ENCODE measurements around the gene LCN15.

LCN15 gene

DNA sequence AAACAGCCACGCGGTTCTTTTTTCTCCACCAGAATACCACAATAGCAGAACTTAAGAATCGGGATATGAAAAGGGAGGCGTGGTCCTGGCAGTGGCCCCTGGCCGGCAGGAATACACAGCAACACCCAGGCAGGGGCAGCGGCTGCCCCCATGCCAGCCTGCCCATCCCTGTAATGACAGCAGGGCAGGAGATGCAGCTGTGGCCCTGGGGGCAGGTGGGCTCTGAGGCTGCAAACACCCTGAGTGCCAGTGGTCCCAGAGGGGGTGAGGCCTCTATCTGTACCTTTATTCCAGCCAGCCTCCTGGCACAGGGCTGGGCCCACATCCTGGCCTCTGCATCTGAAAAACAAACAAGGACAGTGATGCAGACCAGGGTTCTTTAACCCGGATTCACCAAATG lies 39.5 kb downstream of the LCN15 start:
- no peak for DNase-seq (ENCODE audit: low spot score)
- TF ChIP-seq, protein P1, sequence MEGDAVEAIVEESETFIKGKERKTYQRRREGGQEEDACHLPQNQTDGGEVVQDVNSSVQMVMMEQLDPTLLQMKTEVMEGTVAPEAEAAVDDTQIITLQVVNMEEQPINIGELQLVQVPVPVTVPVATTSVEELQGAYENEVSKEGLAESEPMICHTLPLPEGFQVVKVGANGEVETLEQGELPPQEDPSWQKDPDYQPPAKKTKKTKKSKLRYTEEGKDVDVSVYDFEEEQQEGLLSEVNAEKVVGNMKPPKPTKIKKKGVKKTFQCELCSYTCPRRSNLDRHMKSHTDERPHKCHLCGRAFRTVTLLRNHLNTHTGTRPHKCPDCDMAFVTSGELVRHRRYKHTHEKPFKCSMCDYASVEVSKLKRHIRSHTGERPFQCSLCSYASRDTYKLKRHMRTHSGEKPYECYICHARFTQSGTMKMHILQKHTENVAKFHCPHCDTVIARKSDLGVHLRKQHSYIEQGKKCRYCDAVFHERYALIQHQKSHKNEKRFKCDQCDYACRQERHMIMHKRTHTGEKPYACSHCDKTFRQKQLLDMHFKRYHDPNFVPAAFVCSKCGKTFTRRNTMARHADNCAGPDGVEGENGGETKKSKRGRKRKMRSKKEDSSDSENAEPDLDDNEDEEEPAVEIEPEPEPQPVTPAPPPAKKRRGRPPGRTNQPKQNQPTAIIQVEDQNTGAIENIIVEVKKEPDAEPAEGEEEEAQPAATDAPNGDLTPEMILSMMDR (IDR thresholded peaks at IDR 0.05; ENCODE audit: extremely low read depth, missing control alignments), result no peak

DNA sequence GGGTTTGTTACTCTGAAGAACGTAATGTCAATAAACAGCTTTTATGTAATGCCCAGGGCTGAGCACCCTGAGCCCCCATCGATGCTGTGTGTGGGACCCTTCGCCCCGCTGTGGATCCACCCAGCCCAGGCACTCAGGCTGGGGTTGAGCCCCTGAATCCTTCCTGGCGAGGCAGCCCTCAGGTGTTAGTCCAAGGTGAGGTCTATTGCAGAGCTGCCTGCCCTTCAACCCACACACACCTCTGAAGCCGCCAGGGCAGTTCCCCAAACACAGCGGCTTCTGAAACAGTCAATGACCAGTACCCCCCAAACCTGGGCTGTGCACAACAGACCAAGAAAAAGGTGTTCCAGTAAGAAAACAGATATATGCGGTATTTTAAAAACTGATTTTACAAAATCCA lies 40.3 kb downstream of the LCN15 start:
- no peak for DNase-seq (ENCODE audit: low spot score)
- TF ChIP-seq, protein P1 (IDR thresholded peaks at IDR 0.05; ENCODE audit: extremely low read depth, missing control alignments), result no peak

DNA sequence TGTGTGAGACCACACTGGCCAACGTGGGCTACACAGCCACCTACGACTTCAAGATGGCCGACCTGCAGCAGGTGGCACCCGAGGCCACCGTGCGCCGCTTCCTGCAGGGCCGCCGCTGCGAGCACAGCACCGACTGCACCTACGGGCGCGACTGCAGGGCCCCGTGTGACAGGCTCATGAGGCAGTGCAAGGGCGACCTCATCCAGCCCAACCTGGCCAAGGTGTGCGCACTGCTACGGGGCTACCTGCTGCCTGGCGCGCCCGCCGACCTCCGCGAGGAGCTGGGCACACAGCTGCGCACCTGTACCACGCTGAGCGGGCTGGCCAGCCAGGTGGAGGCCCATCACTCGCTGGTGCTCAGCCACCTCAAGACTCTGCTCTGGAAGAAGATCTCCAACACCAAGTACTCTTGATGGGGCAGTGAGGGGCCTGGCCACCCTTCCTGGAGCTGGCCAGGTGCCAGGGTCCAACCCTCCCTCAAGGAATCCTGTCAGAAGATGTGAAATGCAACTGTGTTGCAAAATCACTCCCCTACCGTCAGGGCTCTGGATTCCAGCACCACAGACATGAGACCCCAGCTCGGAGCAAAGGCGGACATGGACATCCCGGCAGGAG lies 40.8 kb downstream of the LCN15 start:
- TF ChIP-seq, protein P1 (IDR thresholded peaks at IDR 0.05; ENCODE audit: extremely low read depth, missing control alignments), result no peak

DNA sequence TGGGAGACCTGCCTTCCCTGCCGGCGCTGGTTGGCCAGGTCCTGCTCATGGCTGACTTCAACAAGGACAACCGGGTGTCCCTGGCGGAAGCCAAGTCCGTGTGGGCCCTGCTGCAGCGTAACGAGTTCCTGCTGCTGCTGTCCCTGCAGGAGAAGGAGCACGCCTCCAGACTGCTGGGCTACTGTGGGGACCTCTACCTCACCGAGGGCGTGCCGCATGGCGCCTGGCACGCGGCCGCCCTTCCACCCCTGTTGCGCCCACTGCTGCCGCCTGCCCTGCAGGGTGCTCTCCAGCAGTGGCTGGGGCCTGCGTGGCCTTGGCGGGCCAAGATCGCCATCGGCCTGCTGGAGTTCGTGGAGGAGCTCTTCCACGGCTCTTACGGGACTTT lies 41.4 kb downstream of the LCN15 start:
- no peak for DNase-seq (ENCODE audit: low spot score)
- TF ChIP-seq, protein P1 (IDR thresholded peaks at IDR 0.05; ENCODE audit: extremely low read depth, missing control alignments), result no peak

More for the DNA sequence above, 40.8 kb downstream of the LCN15 start:
- DNase-seq (ENCODE audit: low spot score), result no peak

DNA sequence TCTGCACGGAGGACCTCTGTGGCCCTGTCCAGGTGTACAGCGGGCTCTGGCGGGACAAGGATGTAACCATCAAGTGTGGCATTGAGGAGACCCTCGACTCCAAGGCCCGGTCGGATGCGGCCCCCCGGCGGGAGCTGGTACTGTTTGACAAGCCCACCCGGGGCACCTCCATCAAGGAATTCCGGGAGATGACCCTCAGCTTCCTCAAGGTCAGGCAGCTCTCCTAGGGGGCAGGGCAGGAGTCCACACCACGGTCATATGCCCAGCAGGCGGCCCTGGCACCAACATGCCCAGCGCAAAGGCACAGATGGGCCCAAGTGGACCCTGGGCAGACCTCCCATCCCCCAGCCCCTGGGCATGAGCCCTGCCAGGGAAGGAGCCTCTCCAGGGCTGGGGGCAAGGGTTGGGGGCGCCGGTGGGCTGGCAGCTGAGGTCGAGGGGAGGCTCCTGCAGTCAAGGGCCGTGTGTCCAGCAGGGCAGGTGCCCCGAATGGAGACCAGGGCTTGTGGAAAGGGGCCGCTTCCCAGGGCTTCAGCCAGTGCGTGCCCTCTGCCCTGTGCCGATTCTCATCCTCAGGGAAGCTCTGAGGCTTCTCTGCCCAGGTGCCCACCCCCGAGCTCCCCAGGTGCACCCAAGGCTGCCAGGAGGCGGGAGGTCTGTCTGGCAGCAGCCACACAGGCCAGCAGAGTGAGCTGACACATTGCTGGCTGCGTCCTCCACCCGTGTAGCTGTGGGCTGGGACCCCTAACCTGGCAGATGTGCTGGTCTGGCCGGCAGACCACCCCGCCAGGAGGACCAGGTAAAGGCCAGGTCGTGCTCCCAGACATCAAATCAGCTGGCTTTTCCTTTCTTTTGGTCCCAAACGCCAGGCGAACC lies 42.0 kb downstream of the LCN15 start:
- TF ChIP-seq, protein P1 (IDR thresholded peaks at IDR 0.05; ENCODE audit: extremely low read depth, missing control alignments), result no peak
- DNase-seq (ENCODE audit: low spot score), result no peak

DNA sequence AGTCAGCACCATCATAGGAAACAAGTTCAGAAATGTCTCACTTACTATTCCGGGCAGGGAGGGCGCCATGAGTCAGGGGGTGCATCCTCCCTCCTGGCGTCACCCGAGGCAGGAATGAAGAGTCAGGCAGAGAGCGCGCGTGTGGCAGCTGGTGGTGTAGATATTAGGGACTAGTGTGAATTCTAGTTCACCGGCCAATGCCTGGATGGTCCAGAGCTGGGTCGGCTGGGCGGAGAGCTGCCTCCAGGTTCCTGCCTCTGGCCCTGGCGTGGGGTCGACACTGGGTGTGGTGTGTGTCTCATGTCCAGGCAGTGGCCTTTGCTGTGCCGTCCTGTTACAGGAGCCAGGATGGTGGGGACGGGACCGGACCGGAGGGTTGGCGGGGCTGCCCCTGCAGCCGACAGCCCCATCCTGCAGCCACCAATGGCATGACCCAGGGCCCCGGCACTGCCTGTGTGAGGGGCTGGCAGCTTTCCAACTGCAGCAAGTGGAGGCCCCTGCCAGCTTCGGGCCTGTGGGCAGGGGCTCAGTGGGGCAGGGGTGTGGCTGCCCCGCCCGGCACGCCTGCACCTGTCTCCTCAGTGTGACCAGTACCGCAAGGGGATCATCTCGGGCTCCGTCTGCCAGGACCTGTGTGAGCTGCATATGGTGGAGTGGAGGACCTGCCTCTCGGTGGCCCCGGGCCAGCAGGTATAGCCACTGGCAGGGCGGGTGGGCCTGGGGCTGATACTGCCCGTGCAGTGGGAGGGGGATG lies 42.8 kb downstream of the LCN15 start:
- TF ChIP-seq, protein P1 (IDR thresholded peaks at IDR 0.05; ENCODE audit: extremely low read depth, missing control alignments), result no peak
- DNase-seq (ENCODE audit: low spot score), result peak; percentile 36
